Right ventricle myocardium inferior (tissue), 1 donor: Measurements from ENCODE around the gene CYB5R2. TPM values are rescaled to one million over a fixed set of nuclear protein-coding genes. Genes with fewer than 3 reads are reported as not detected.

ENCODE experiments used
- ATAC-seq: fragments of 200-7000 bp; cut with Tn5 transposase; one replicate; pipeline ENCODE4 v1.9.1; 2020; ENCODE audit warnings: mild to moderate bottlenecking, moderate library complexity
- DNase-seq: peaks from one replicate; pipeline ENCODE4 v3.0.0; 2021; ENCODE audit errors: missing footprints
- intact Hi-C: fragments of 100-400 bp; cut with DNase I; formaldehyde crosslinking; loops from one replicate; pipeline ENCODE4 v1.11.0; 2022
- total RNA-seq: library from RNA; stranded (reverse); fragmentation: NEBNext Ultra II Directional; extraction: Animal tissue kit (Norgen Biotek cat#: 25700); gene quantifications from one replicate; pipeline ENCODE4 v1.2.1, GENCODE V29; 2021
- donor health status: DM: no; HTN: yes; CAD: no; lungs with severe emphysema.

Gene CYB5R2
- total RNA-seq, 1 donor from 2014 or later: 1.3 TPM

- ATAC-seq (no peak), DNase-seq (no peak)
- intact Hi-C loops: no loop called here
Observed at GRCh38 chr11:7646866-7647265, 26.4 kb downstream of the CYB5R2 start.

- ATAC-seq (no peak), DNase-seq (no peak)
- intact Hi-C loops: no loop called here
Observed at GRCh38 chr11:7645206-7645605, 28.1 kb downstream of the CYB5R2 start.

- DNase-seq (no peak), ATAC-seq (no peak)
- intact Hi-C loops: no loop called here
Observed at GRCh38 chr11:7643314-7643713, 30.0 kb downstream of the CYB5R2 start.

GRCh38 chr11:7642747-7643146 lies 30.6 kb downstream of the CYB5R2 start:
- intact Hi-C loops: no loop called here
- DNase-seq (no peak), ATAC-seq (no peak)

- intact Hi-C loops: no loop called here
- no peak for DNase-seq
Observed at GRCh38 chr11:7640816-7641215, 32.5 kb downstream of the CYB5R2 start.

GRCh38 chr11:7639643-7640025 lies 33.7 kb downstream of the CYB5R2 start:
- ATAC-seq (no peak), DNase-seq (no peak)
- intact Hi-C loops: loop anchor here (5.0 kb wide), 1 partner anchor 62 kb away; no protein-coding TSS in a partner anchor

More at GRCh38 chr11:7640816-7641215, 32.5 kb downstream of the CYB5R2 start:
- ATAC-seq: no peak

- DNase-seq (no peak), ATAC-seq (peak; percentile 74)
- intact Hi-C loops: loop anchor here (5.0 kb wide), 1 partner anchor 62 kb away; no protein-coding TSS in a partner anchor
Observed at GRCh38 chr11:7638710-7639642, 34.3 kb downstream of the CYB5R2 start.

- ATAC-seq: peak; percentile 91
- intact Hi-C loops: loop anchor here (5.0 kb wide), 1 partner anchor 60 kb away; no protein-coding TSS in a partner anchor
- DNase-seq: no peak
Observed at GRCh38 chr11:7637447-7638157, 35.7 kb downstream of the CYB5R2 start.

- ATAC-seq (no peak), DNase-seq (no peak)
- intact Hi-C loops: loop anchor here (5.0 kb wide), 1 partner anchor 59 kb away; no protein-coding TSS in a partner anchor
Observed at GRCh38 chr11:7636350-7636749, 37.0 kb downstream of the CYB5R2 start.

- ATAC-seq (no peak), DNase-seq (no peak)
- intact Hi-C loops: loop anchor here (5.0 kb wide), 1 partner anchor 58 kb away; no protein-coding TSS in a partner anchor
Observed at GRCh38 chr11:7635708-7636107, 37.6 kb downstream of the CYB5R2 start.

- DNase-seq (no peak), ATAC-seq (no peak)
- intact Hi-C loops: loop anchor here (5.0 kb wide), 1 partner anchor 58 kb away; no protein-coding TSS in a partner anchor
Observed at GRCh38 chr11:7635137-7635536, 38.2 kb downstream of the CYB5R2 start.

GRCh38 chr11:7632211-7632610 lies 41.1 kb downstream of the CYB5R2 start:
- DNase-seq (no peak), ATAC-seq (no peak)
- intact Hi-C loops: no loop called here

GRCh38 chr11:7630002-7630401 lies 43.3 kb downstream of the CYB5R2 start:
- DNase-seq (no peak), ATAC-seq (peak; percentile 51)
- intact Hi-C loops: no loop called here

- intact Hi-C loops: no loop called here
- ATAC-seq (no peak), DNase-seq (no peak)
Observed at GRCh38 chr11:7628660-7629059, 44.6 kb downstream of the CYB5R2 start.

- no peak for ATAC-seq
- intact Hi-C loops: no loop called here
Observed at GRCh38 chr11:7622721-7623120, 50.6 kb downstream of the CYB5R2 start.

GRCh38 chr11:7621554-7621953 lies 51.7 kb downstream of the CYB5R2 start:
- no peak for DNase-seq
- ATAC-seq: no peak
- intact Hi-C loops: no loop called here

More at GRCh38 chr11:7622721-7623120, 50.6 kb downstream of the CYB5R2 start:
- DNase-seq: no peak

GRCh38 chr11:7621090-7621489 lies 52.2 kb downstream of the CYB5R2 start:
- intact Hi-C loops: no loop called here
- ATAC-seq: no peak
- no peak for DNase-seq

- no peak for DNase-seq
- intact Hi-C loops: no loop called here
- ATAC-seq: no peak
Observed at GRCh38 chr11:7619322-7619721, 54.0 kb downstream of the CYB5R2 start.

GRCh38 chr11:7617032-7617431 lies 56.3 kb downstream of the CYB5R2 start:
- no peak for ATAC-seq
- DNase-seq: no peak
- intact Hi-C loops: no loop called here
